H9 (cell line): Measurements from ENCODE around the gene ERFL. TPM values are rescaled to one million over a fixed set of nuclear protein-coding genes. Genes with fewer than 3 reads are reported as not detected.

Experiments used
- DNase-seq: peaks from one replicate; pipeline ENCODE4 v3.0.0-alpha.2; 2017
- H2AFZ ChIP-seq: one replicate; pipeline ENCODE4 v1.6.1; 2013; ENCODE audit warnings: mild to moderate bottlenecking, low read length, control low read depth, moderate library complexity
- H2AK5ac ChIP-seq: 2 replicates; pipeline ENCODE4 v1.6.1; 2013; ENCODE audit warnings: low read length, control low read depth, mixed read lengths; ENCODE audit not compliant: insufficient read length
- H2BK120ac ChIP-seq: one replicate; pipeline ENCODE4 v1.6.1; 2013; ENCODE audit warnings: low read depth, mild to moderate bottlenecking, low read length, control low read depth, inconsistent platforms; ENCODE audit not compliant: poor library complexity, severe bottlenecking
- H2BK12ac ChIP-seq: 2 replicates; pipeline ENCODE4 v1.6.1; 2013; ENCODE audit warnings: low read length, control low read depth, mixed read lengths, low read depth; ENCODE audit not compliant: insufficient read length
- H2BK15ac ChIP-seq: 2 replicates; pipeline ENCODE4 v1.6.1; 2013; ENCODE audit warnings: low read depth, low read length, control low read depth
- H2BK20ac ChIP-seq: one replicate; pipeline ENCODE4 v1.6.1; 2013; ENCODE audit warnings: low read depth, mild to moderate bottlenecking, low read length, control low read depth, inconsistent platforms; ENCODE audit not compliant: poor library complexity, severe bottlenecking
- H2BK5ac ChIP-seq: 2 replicates; pipeline ENCODE4 v1.6.1; 2013; ENCODE audit warnings: low read length, control low read depth, mixed read lengths; ENCODE audit not compliant: insufficient read length
- H3K14ac ChIP-seq: 2 replicates; pipeline ENCODE4 v1.6.1; 2013; ENCODE audit warnings: low read length, control low read depth; ENCODE audit not compliant: insufficient read depth
- H3K18ac ChIP-seq: 2 replicates; pipeline ENCODE4 v1.6.1; 2013; ENCODE audit warnings: low read depth, mild to moderate bottlenecking, mixed read lengths, low read length, control low read depth; ENCODE audit not compliant: insufficient read length
- H3K23ac ChIP-seq: 2 replicates; pipeline ENCODE4 v1.6.1; 2013; ENCODE audit warnings: low read length, control low read depth, mixed read lengths, low read depth; ENCODE audit not compliant: insufficient read length
- H3K23me2 ChIP-seq: 2 replicates; pipeline ENCODE4 v1.6.1; 2013; ENCODE audit warnings: low read depth, mild to moderate bottlenecking, mixed read lengths, low read length, control low read depth; ENCODE audit not compliant: insufficient read length, poor library complexity, severe bottlenecking
- H3K27ac ChIP-seq: 2 replicates; pipeline ENCODE4 v1.5.1; 2013; ENCODE audit warnings: low read length, control low read depth, mixed read lengths, low read depth; ENCODE audit not compliant: insufficient read length
- H3K27me3 ChIP-seq: 2 replicates; pipeline ENCODE4 v1.6.1; 2013; ENCODE audit warnings: low read length, control low read depth, inconsistent platforms; ENCODE audit not compliant: insufficient read depth
- H3K4ac ChIP-seq: 2 replicates; pipeline ENCODE4 v1.6.1; 2013; ENCODE audit warnings: low read depth, mild to moderate bottlenecking, control low read depth, inconsistent platforms, low read length, moderate library complexity
- H3K4me1 ChIP-seq: 2 replicates; pipeline ENCODE4 v1.6.1; 2013; ENCODE audit warnings: low read length, control low read depth, inconsistent platforms; ENCODE audit not compliant: insufficient read depth
- H3K4me2 ChIP-seq: 2 replicates; pipeline ENCODE4 v1.6.1; 2013; ENCODE audit warnings: low read length, control low read depth, mixed read lengths; ENCODE audit not compliant: insufficient read length, insufficient read depth
- H3K56ac ChIP-seq: 2 replicates; pipeline ENCODE4 v1.6.1; 2013; ENCODE audit warnings: low read depth, mild to moderate bottlenecking, mixed read lengths, low read length, control low read depth; ENCODE audit not compliant: insufficient read length
- H3K79me1 ChIP-seq: 2 replicates; pipeline ENCODE4 v1.6.1; 2013; ENCODE audit warnings: low read depth, mild to moderate bottlenecking, moderate library complexity, low read length, control low read depth, inconsistent platforms; ENCODE audit not compliant: insufficient read depth, poor library complexity, severe bottlenecking
- H3K79me2 ChIP-seq: 2 replicates; pipeline ENCODE4 v1.6.1; 2013; ENCODE audit warnings: low read length, control low read depth, inconsistent platforms; ENCODE audit not compliant: insufficient read depth
- H3K9ac ChIP-seq: 2 replicates; pipeline ENCODE4 v1.6.1; 2013; ENCODE audit warnings: low read length, control low read depth, mixed read lengths; ENCODE audit not compliant: insufficient read length; ENCODE audit errors: extremely low read depth
- H3K9me3 ChIP-seq: one replicate; pipeline ENCODE4 v1.6.1; 2013; ENCODE audit warnings: low read depth, low read length, inconsistent platforms; ENCODE audit not compliant: control insufficient read depth
- H3T11ph ChIP-seq: one replicate; pipeline ENCODE4 v1.6.1; 2013; ENCODE audit warnings: mild to moderate bottlenecking, low read length, control low read depth, inconsistent platforms
- H4K20me1 ChIP-seq: one replicate; pipeline ENCODE4 v1.6.1; 2013; ENCODE audit not compliant: control insufficient read depth, insufficient read length, insufficient read depth
- H4K5ac ChIP-seq: 2 replicates; pipeline ENCODE4 v1.6.1; 2013; ENCODE audit warnings: low read depth, mild to moderate bottlenecking, mixed read lengths, low read length, control low read depth; ENCODE audit not compliant: insufficient read length
- H4K8ac ChIP-seq: replicated peaks from 2 replicates; pipeline ENCODE4 v1.6.1; 2013; ENCODE audit warnings: low read length, control low read depth, mixed read lengths, low read depth; ENCODE audit not compliant: insufficient read length
- H4K91ac ChIP-seq: 2 replicates; pipeline ENCODE4 v1.6.1; 2013; ENCODE audit warnings: low read depth, mild to moderate bottlenecking, moderate library complexity, mixed read lengths, low read length, control low read depth; ENCODE audit not compliant: insufficient read length
- H3K27ac Mint-ChIP-seq, 3 experiments: 2 replicates in 2 of 3; 3 replicates in 1 of 3; pipeline ENCODE4 v1.8.0; 2020 to 2021; ENCODE audit warnings: mixed read lengths in 3 of 3, mild to moderate bottlenecking in 1 of 3, moderate library complexity in 1 of 3
- H3K27me3 Mint-ChIP-seq: 2 replicates; pipeline ENCODE4 v1.8.0; 2021; ENCODE audit warnings: low read depth, mild to moderate bottlenecking, moderate library complexity, mixed read lengths
- H3K36me3 Mint-ChIP-seq, 3 experiments: 2 replicates in 2 of 3; 3 replicates in 1 of 3; pipeline ENCODE4 v1.8.0; 2020 to 2021; ENCODE audit warnings: low read depth in 3 of 3, mixed read lengths in 3 of 3; ENCODE audit not compliant: insufficient read depth in 1 of 3
- H3K4me1 Mint-ChIP-seq, 2 experiments: 2 replicates each; pipeline ENCODE4 v1.8.0; 2020; ENCODE audit warnings: mixed read lengths in 2 of 2
- H3K4me3 Mint-ChIP-seq, 2 experiments: 2 replicates in 1 of 2; 3 replicates in 1 of 2; pipeline ENCODE4 v1.8.0; 2020 to 2021; ENCODE audit warnings: mild to moderate bottlenecking in 2 of 2, mixed read lengths in 2 of 2, moderate library complexity in 1 of 2
- H3K9me3 Mint-ChIP-seq, 2 experiments: 2 replicates in 1 of 2; 3 replicates in 1 of 2; pipeline ENCODE4 v1.8.0; 2020; ENCODE audit warnings: mild to moderate bottlenecking in 2 of 2, mixed read lengths in 2 of 2, moderate library complexity in 1 of 2
- WGBS: extraction: QIAGEN DNeasy Blood & Tissue Kit; methylation state at CpG from one replicate; pipeline ENCODE4 v1.1.7; 2013; ENCODE audit warnings: missing lambda C conversion rate, low lambda C conversion rate, mixed read lengths; ENCODE audit not compliant: insufficient read length; ENCODE audit errors: extremely low coverage; 5-methylcytosine and 5-hydroxymethylcytosine counted together
- total RNA-seq: library from RNA; stranded (reverse); gene quantifications from 2 replicates; pipeline ENCODE4 v1.2.1, GENCODE V29; 2021
- TF ChIP-seq, protein P1 (sequence below): fragments of 200-600 bp; sonication (generic); conservative IDR thresholded peaks from 3 replicates; pipeline ENCODE4 v1.8.0; 2021; ENCODE audit warnings: antibody characterized with exemption, mild to moderate bottlenecking

ERFL gene
- total RNA-seq, 1 experiment from 2014 or later, result 0.22 TPM

DNA sequence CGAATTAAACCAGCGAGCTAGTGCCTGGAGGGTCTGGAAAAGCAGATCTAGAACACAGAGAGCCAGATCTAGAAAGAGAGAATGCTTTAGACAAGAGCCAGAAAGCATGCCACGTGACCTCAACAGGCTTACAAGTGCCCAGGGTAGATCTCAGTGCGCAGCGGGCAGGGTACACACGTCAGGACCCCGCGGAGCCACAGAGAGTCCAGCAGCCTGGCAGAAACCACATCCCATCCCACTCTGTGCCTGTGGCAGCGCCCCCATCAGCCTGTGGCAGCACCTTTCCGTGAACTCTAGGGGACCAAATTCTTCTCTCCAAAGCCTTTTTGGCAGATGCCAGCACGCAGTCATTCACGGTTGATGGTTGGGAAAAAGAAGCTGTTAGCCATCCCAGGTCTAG is 39.3 kb downstream of the ERFL start:
- Histone ChIP-seq H3K9ac (no peak overlapping the region), H3K79me1 (no peaks in the 10 kb centered on the region), H2BK20ac (no peak overlapping the region), H3K4ac (no peak overlapping the region), H4K20me1 (no peaks in the 10 kb centered on the region), H2BK120ac (no peak overlapping the region), H4K5ac (no peak overlapping the region), H3K4me2 (no peak overlapping the region), H4K91ac (no peak overlapping the region), H3K23ac (no peak overlapping the region), H3K56ac (no peak overlapping the region), H3K27ac (no peak overlapping the region), H3K18ac (no peak overlapping the region), H3K79me2 (0 out of 2 replicates have a peak, but pooled peaks cover 2% of the 10 kb centered on the region), H4K8ac (no peak overlapping the region), H2BK12ac (no peak overlapping the region), H3K4me1 (peaks cover 8% of the 10 kb centered on the region), H3K14ac (no peak overlapping the region), H3K9me3 (no peaks in the 10 kb centered on the region), H3K23me2 (peaks cover 5% of the 10 kb centered on the region), H3K27me3 (no peaks in the 10 kb centered on the region), H2AK5ac (no peak overlapping the region), H2BK15ac (no peak overlapping the region), H3T11ph (no peak overlapping the region), H2BK5ac (no peak overlapping the region), H2AFZ (no peak overlapping the region)
- no peaks in the 10 kb centered on the region; a peak in 1 of 5 replicates for H3K9me3 Mint-ChIP-seq
- peaks cover 21 to 37% of the 10 kb centered on the region in 2 experiments for H3K4me1 Mint-ChIP-seq
- H3K27ac Mint-ChIP-seq, result no peak overlapping the region
- peaks cover 0 to 19% (median 4%) of the 10 kb centered on the region in 3 experiments; a peak in 3 of 7 replicates for H3K36me3 Mint-ChIP-seq
- no peak overlapping the region for H3K4me3 Mint-ChIP-seq
- no CpG with 5 or more reads among the region's 12 CpGs for WGBS
- TF ChIP-seq, protein P1, sequence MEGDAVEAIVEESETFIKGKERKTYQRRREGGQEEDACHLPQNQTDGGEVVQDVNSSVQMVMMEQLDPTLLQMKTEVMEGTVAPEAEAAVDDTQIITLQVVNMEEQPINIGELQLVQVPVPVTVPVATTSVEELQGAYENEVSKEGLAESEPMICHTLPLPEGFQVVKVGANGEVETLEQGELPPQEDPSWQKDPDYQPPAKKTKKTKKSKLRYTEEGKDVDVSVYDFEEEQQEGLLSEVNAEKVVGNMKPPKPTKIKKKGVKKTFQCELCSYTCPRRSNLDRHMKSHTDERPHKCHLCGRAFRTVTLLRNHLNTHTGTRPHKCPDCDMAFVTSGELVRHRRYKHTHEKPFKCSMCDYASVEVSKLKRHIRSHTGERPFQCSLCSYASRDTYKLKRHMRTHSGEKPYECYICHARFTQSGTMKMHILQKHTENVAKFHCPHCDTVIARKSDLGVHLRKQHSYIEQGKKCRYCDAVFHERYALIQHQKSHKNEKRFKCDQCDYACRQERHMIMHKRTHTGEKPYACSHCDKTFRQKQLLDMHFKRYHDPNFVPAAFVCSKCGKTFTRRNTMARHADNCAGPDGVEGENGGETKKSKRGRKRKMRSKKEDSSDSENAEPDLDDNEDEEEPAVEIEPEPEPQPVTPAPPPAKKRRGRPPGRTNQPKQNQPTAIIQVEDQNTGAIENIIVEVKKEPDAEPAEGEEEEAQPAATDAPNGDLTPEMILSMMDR, result no peak
- DNase-seq, result no peak
- H3K27me3 Mint-ChIP-seq, result peaks cover under 1% of the 10 kb centered on the region; the same call in 1 of the 2 replicates
